ENCODE measurements around the gene DAND5.
"Not testable (repeated sequence)": the region's sequence is repeated elsewhere in the genome, so short reads cannot be mapped to it uniquely, and the experiment has no call there.

The DAND5 gene

GRCh38 chr19:12965812-12966135, 3.6 kb upstream of the DAND5 start:
- no peak for DNase-seq (ENCODE audit: low read depth, low spot score)

- no peak for DNase-seq (ENCODE audit: low read depth, low spot score)
Measured at GRCh38 chr19:12967907-12968306, 1.5 kb upstream of the DAND5 start.

GRCh38 chr19:12970070-12970820, 869 bp downstream of the DAND5 start:
- no peak for DNase-seq (ENCODE audit: low read depth, low spot score)

- DNase-seq (ENCODE audit: low read depth, low spot score): no peak
Measured at GRCh38 chr19:12973236-12973635, 3.9 kb downstream of the DAND5 start.

GRCh38 chr19:12974301-12975220, 5.2 kb downstream of the DAND5 start:
- DNase-seq (ENCODE audit: low read depth, low spot score): no peak

- no peak for DNase-seq (ENCODE audit: low read depth, low spot score)
Measured at GRCh38 chr19:12975221-12975741, 5.9 kb downstream of the DAND5 start.

- not testable (repeated sequence) for DNase-seq (ENCODE audit: low read depth, low spot score)
Measured at GRCh38 chr19:12976109-12976508, 6.7 kb downstream of the DAND5 start.

- no peak for DNase-seq (ENCODE audit: low read depth, low spot score)
Measured at GRCh38 chr19:12979974-12980373, 10.6 kb downstream of the DAND5 start.

GRCh38 chr19:12982648-12983047, 13.3 kb downstream of the DAND5 start:
- no peak for DNase-seq (ENCODE audit: low read depth, low spot score)

GRCh38 chr19:12983091-12983490, 13.7 kb downstream of the DAND5 start:
- DNase-seq (ENCODE audit: low read depth, low spot score): no peak

GRCh38 chr19:12983542-12984142, 14.3 kb downstream of the DAND5 start:
- DNase-seq (ENCODE audit: low read depth, low spot score): peak; percentile 96

GRCh38 chr19:12984143-12984627, 14.8 kb downstream of the DAND5 start:
- no peak for DNase-seq (ENCODE audit: low read depth, low spot score)

GRCh38 chr19:12984683-12985048, 15.3 kb downstream of the DAND5 start:
- DNase-seq (ENCODE audit: low read depth, low spot score): no peak

GRCh38 chr19:12985049-12985776, 15.8 kb downstream of the DAND5 start:
- DNase-seq (ENCODE audit: low read depth, low spot score): peak; percentile 63

GRCh38 chr19:12986726-12987125, 17.4 kb downstream of the DAND5 start:
- DNase-seq (ENCODE audit: low read depth, low spot score): no peak

GRCh38 chr19:12987190-12987589, 17.8 kb downstream of the DAND5 start:
- peak; percentile 0 for DNase-seq (ENCODE audit: low read depth, low spot score)

- DNase-seq (ENCODE audit: low read depth, low spot score): no peak
Measured at GRCh38 chr19:12987781-12988180, 18.4 kb downstream of the DAND5 start.

GRCh38 chr19:12990431-12990830, 21.1 kb downstream of the DAND5 start:
- peak; percentile 1 for DNase-seq (ENCODE audit: low read depth, low spot score)

GRCh38 chr19:12990853-12991252, 21.5 kb downstream of the DAND5 start:
- peak; percentile 0 for DNase-seq (ENCODE audit: low read depth, low spot score)

GRCh38 chr19:12991296-12991695, 21.9 kb downstream of the DAND5 start:
- DNase-seq (ENCODE audit: low read depth, low spot score): no peak

- no peak for DNase-seq (ENCODE audit: low read depth, low spot score)
Measured at GRCh38 chr19:12992729-12993128, 23.4 kb downstream of the DAND5 start.
